GM21529 (cell line): Measurements from ENCODE around the gene FCHO2.
"Not testable (repeated sequence)": the region's sequence is repeated elsewhere in the genome, so short reads cannot be mapped to it uniquely, and the experiment has no call there.

Experiments used
- ATAC-seq: cut with Tn5 transposase; IDR thresholded peaks from one replicate; pipeline ENCODE4 v1.9.1; 2021; ENCODE audit not compliant: unreplicated experiment

Gene FCHO2

GRCh38 chr5:72955143-72955767 is 586 bp upstream of the FCHO2 start:
- ATAC-seq = peak; percentile 43

GRCh38 chr5:72956324-72957140 is 691 bp downstream of the FCHO2 start:
- peak; percentile 38 for ATAC-seq

- ATAC-seq = no peak
Observed at GRCh38 chr5:72957337-72957736, 1.5 kb downstream of the FCHO2 start.

GRCh38 chr5:72959257-72959656 is 3.4 kb downstream of the FCHO2 start:
- no peak for ATAC-seq

- ATAC-seq = not testable (repeated sequence)
Observed at GRCh38 chr5:72974481-72974880, 18.6 kb downstream of the FCHO2 start.

GRCh38 chr5:72976810-72977209 is 21.0 kb downstream of the FCHO2 start:
- ATAC-seq = not testable (repeated sequence)

- ATAC-seq = no peak
Observed at GRCh38 chr5:72985719-72986118, 29.9 kb downstream of the FCHO2 start.

GRCh38 chr5:72988769-72989168 is 32.9 kb downstream of the FCHO2 start:
- no peak for ATAC-seq

- ATAC-seq = no peak
Observed at GRCh38 chr5:72991394-72991793, 35.6 kb downstream of the FCHO2 start.

GRCh38 chr5:72994578-72994977 is 38.7 kb downstream of the FCHO2 start:
- ATAC-seq = no peak

- no peak for ATAC-seq
Observed at GRCh38 chr5:72996632-72997031, 40.8 kb downstream of the FCHO2 start.

- no peak for ATAC-seq
Observed at GRCh38 chr5:72999916-73000315, 44.1 kb downstream of the FCHO2 start.

GRCh38 chr5:73005886-73006285 is 50.0 kb downstream of the FCHO2 start:
- no peak for ATAC-seq

GRCh38 chr5:73007051-73007450 is 51.2 kb downstream of the FCHO2 start:
- no peak for ATAC-seq

- no peak for ATAC-seq
Observed at GRCh38 chr5:73008831-73009230, 53.0 kb downstream of the FCHO2 start.

GRCh38 chr5:73011612-73012011 is 55.8 kb downstream of the FCHO2 start:
- ATAC-seq = not testable (repeated sequence)

GRCh38 chr5:73018892-73019291 is 63.1 kb downstream of the FCHO2 start:
- ATAC-seq = no peak

- ATAC-seq = no peak
Observed at GRCh38 chr5:73019766-73020165, 63.9 kb downstream of the FCHO2 start.

- ATAC-seq = no peak
Observed at GRCh38 chr5:73022471-73023169, 66.8 kb downstream of the FCHO2 start.

GRCh38 chr5:73024946-73025544 is 69.2 kb downstream of the FCHO2 start:
- ATAC-seq = not testable (repeated sequence)

GRCh38 chr5:73027361-73027760 is 71.5 kb downstream of the FCHO2 start:
- ATAC-seq = no peak
